ENCODE data around the gene MTUS2.

Gene MTUS2

GRCh38 chr13:29484796-29485195, 664.7 kb downstream of the MTUS2 start:
- no peak for DNase-seq (ENCODE audit: low read depth)

- DNase-seq (ENCODE audit: low read depth) = no peak
Measured at GRCh38 chr13:29486551-29486950, 666.4 kb downstream of the MTUS2 start.

- no peak for DNase-seq (ENCODE audit: low read depth)
Measured at GRCh38 chr13:29487466-29488454, 667.6 kb downstream of the MTUS2 start.

- no peak for DNase-seq (ENCODE audit: low read depth)
Measured at GRCh38 chr13:29489650-29490560, 669.8 kb downstream of the MTUS2 start.

GRCh38 chr13:29490561-29490885, 670.4 kb downstream of the MTUS2 start:
- no peak for DNase-seq (ENCODE audit: low read depth)

GRCh38 chr13:29491248-29491647, 671.1 kb downstream of the MTUS2 start:
- no peak for DNase-seq (ENCODE audit: low read depth)

GRCh38 chr13:29493796-29494195, 673.7 kb downstream of the MTUS2 start:
- no peak for DNase-seq (ENCODE audit: low read depth)

- no peak for DNase-seq (ENCODE audit: low read depth)
Measured at GRCh38 chr13:29494520-29494919, 674.4 kb downstream of the MTUS2 start.

- no peak for DNase-seq (ENCODE audit: low read depth)
Measured at GRCh38 chr13:29496241-29496712, 676.1 kb downstream of the MTUS2 start.

- DNase-seq (ENCODE audit: low read depth) = no peak
Measured at GRCh38 chr13:29497137-29497654, 677.1 kb downstream of the MTUS2 start.

GRCh38 chr13:29498426-29499040, 678.4 kb downstream of the MTUS2 start:
- no peak for DNase-seq (ENCODE audit: low read depth)

- no peak for DNase-seq (ENCODE audit: low read depth)
Measured at GRCh38 chr13:29499506-29500165, 679.5 kb downstream of the MTUS2 start.

GRCh38 chr13:29500386-29500785, 680.2 kb downstream of the MTUS2 start:
- no peak for DNase-seq (ENCODE audit: low read depth)

- no peak for DNase-seq (ENCODE audit: low read depth)
Measured at GRCh38 chr13:29501674-29502073, 681.5 kb downstream of the MTUS2 start.

- DNase-seq (ENCODE audit: low read depth) = no peak
Measured at GRCh38 chr13:29502391-29503008, 682.4 kb downstream of the MTUS2 start.

GRCh38 chr13:29503041-29503837, 683.1 kb downstream of the MTUS2 start:
- DNase-seq (ENCODE audit: low read depth) = no peak

- no peak for DNase-seq (ENCODE audit: low read depth)
Measured at GRCh38 chr13:29504691-29505090, 684.6 kb downstream of the MTUS2 start.

GRCh38 chr13:29505511-29505910, 685.4 kb downstream of the MTUS2 start:
- DNase-seq (ENCODE audit: low read depth) = no peak

- no peak for DNase-seq (ENCODE audit: low read depth)
Measured at GRCh38 chr13:29505950-29506349, 685.8 kb downstream of the MTUS2 start.

- no peak for DNase-seq (ENCODE audit: low read depth)
Measured at GRCh38 chr13:29507356-29507755, 687.2 kb downstream of the MTUS2 start.

All from activated T-cell treated with anti-CD3 and anti-CD28 coated beads for 24 hours (primary cell).